ES-I3 (cell line): ENCODE results near the gene ESRRA.

Experiments
- H3K36me3 ChIP-seq: 2 replicates; pipeline ENCODE4 v1.6.1; 2013; ENCODE audit warnings: mild to moderate bottlenecking, low read length, control low read depth, moderate library complexity; ENCODE audit not compliant: insufficient read depth
- H3K4me1 ChIP-seq: 2 replicates; pipeline ENCODE4 v1.6.1; 2013; ENCODE audit warnings: mild to moderate bottlenecking, control low read depth, low read length; ENCODE audit not compliant: insufficient read depth
- H3K9ac ChIP-seq: 2 replicates; pipeline ENCODE4 v1.6.1; 2013; ENCODE audit warnings: low read depth, mild to moderate bottlenecking, low read length, moderate library complexity
- H3K9me3 ChIP-seq: 2 replicates; pipeline ENCODE4 v1.6.1; 2013; ENCODE audit warnings: mild to moderate bottlenecking, low read length, moderate library complexity; ENCODE audit not compliant: control insufficient read depth, insufficient read depth

Gene ESRRA

GRCh38 chr11:64266339-64266738 is 39.0 kb upstream of the ESRRA start:
- no peaks in the 10 kb centered on the region for H3K9me3 ChIP-seq
- H3K36me3 ChIP-seq = peaks cover 4% of the 10 kb centered on the region
- no peak overlapping the region for H3K9ac ChIP-seq
- peaks cover 14% of the 10 kb centered on the region; the same call in 1 of the 2 replicates for H3K4me1 ChIP-seq

- Histone ChIP-seq H3K9ac (no peak overlapping the region), H3K4me1 (peaks cover 14% of the 10 kb centered on the region; the same call in 1 of the 2 replicates), H3K9me3 (no peaks in the 10 kb centered on the region), H3K36me3 (no peaks in the 10 kb centered on the region; the same call in none of the 2 replicates)
These were observed 37.9 kb upstream of the ESRRA start for GRCh38 chr11:64267207-64267945.

- Histone ChIP-seq H3K36me3 (no peaks in the 10 kb centered on the region; the same call in 1 of the 2 replicates), H3K9ac (peak overlapping the region; percentile 88), H3K9me3 (no peaks in the 10 kb centered on the region), H3K4me1 (peaks cover 12% of the 10 kb centered on the region; the same call in 1 of the 2 replicates)
These were observed 37.1 kb upstream of the ESRRA start for GRCh38 chr11:64268025-64268892.

GRCh38 chr11:64268893-64269539 is 36.3 kb upstream of the ESRRA start:
- H3K9ac ChIP-seq = peak overlapping the region; percentile 88
- no peaks in the 10 kb centered on the region for H3K9me3 ChIP-seq
- peaks cover 5% of the 10 kb centered on the region; the same call in 1 of the 2 replicates for H3K4me1 ChIP-seq
- no peaks in the 10 kb centered on the region; the same call in 1 of the 2 replicates for H3K36me3 ChIP-seq

- Histone ChIP-seq H3K9ac (peak overlapping the region; percentile 88), H3K9me3 (no peaks in the 10 kb centered on the region), H3K4me1 (peaks cover 5% of the 10 kb centered on the region; the same call in 1 of the 2 replicates), H3K36me3 (no peaks in the 10 kb centered on the region; the same call in 1 of the 2 replicates)
These were observed 35.6 kb upstream of the ESRRA start for GRCh38 chr11:64269540-64270220.

- no peaks in the 10 kb centered on the region for H3K9me3 ChIP-seq
- H3K36me3 ChIP-seq = no peaks in the 10 kb centered on the region
- H3K9ac ChIP-seq = no peak overlapping the region
- peaks cover 8% of the 10 kb centered on the region; the same call in 1 of the 2 replicates for H3K4me1 ChIP-seq
These were observed 30.1 kb upstream of the ESRRA start for GRCh38 chr11:64275031-64275800.

- H3K36me3 ChIP-seq = no peaks in the 10 kb centered on the region
- no peak overlapping the region for H3K9ac ChIP-seq
These were observed 29.5 kb upstream of the ESRRA start for GRCh38 chr11:64275841-64276240.

GRCh38 chr11:64276653-64277431 is 28.5 kb upstream of the ESRRA start:
- H3K4me1 ChIP-seq = peaks cover 8% of the 10 kb centered on the region; the same call in 1 of the 2 replicates
- no peaks in the 10 kb centered on the region for H3K36me3 ChIP-seq
- no peak overlapping the region for H3K9ac ChIP-seq
- no peaks in the 10 kb centered on the region for H3K9me3 ChIP-seq

More at GRCh38 chr11:64275841-64276240, 29.5 kb upstream of the ESRRA start:
- Histone ChIP-seq H3K9me3 (no peaks in the 10 kb centered on the region), H3K4me1 (peaks cover 8% of the 10 kb centered on the region; the same call in 1 of the 2 replicates)

GRCh38 chr11:64278576-64279190 is 26.6 kb upstream of the ESRRA start:
- H3K9me3 ChIP-seq = no peaks in the 10 kb centered on the region
- H3K4me1 ChIP-seq = peaks cover 8% of the 10 kb centered on the region; the same call in 1 of the 2 replicates
- no peaks in the 10 kb centered on the region; the same call in 1 of the 2 replicates for H3K36me3 ChIP-seq
- no peak overlapping the region for H3K9ac ChIP-seq

GRCh38 chr11:64281957-64282770 is 23.2 kb upstream of the ESRRA start:
- Histone ChIP-seq H3K9ac (no peak overlapping the region), H3K4me1 (peaks cover 4% of the 10 kb centered on the region; the same call in 1 of the 2 replicates), H3K36me3 (no peaks in the 10 kb centered on the region; the same call in 1 of the 2 replicates), H3K9me3 (no peaks in the 10 kb centered on the region)

GRCh38 chr11:64283092-64283491 is 22.2 kb upstream of the ESRRA start:
- Histone ChIP-seq H3K4me1 (0 out of 2 replicates have a peak, but pooled peaks cover 4% of the 10 kb centered on the region), H3K9me3 (no peaks in the 10 kb centered on the region), H3K9ac (no peak overlapping the region), H3K36me3 (no peaks in the 10 kb centered on the region; the same call in 1 of the 2 replicates)
